GM12801 (cell line): ENCODE results near the gene STRN3.

ENCODE experiments used
- TF ChIP-seq, protein P1 (sequence below): IDR thresholded peaks from one replicate; pipeline ENCODE4 v1.5.1; 2011; ENCODE audit warnings: control low read depth; ENCODE audit not compliant: insufficient read length; ENCODE audit errors: extremely low read depth

STRN3 gene

GRCh38 chr14:31026077-31026449 lies at the start of gene STRN3:
Gene STRN3 (minus strand): TSS chr14:31026379. CDS start chr14:31026185, 194 bp downstream.
- TF ChIP-seq, protein P1, sequence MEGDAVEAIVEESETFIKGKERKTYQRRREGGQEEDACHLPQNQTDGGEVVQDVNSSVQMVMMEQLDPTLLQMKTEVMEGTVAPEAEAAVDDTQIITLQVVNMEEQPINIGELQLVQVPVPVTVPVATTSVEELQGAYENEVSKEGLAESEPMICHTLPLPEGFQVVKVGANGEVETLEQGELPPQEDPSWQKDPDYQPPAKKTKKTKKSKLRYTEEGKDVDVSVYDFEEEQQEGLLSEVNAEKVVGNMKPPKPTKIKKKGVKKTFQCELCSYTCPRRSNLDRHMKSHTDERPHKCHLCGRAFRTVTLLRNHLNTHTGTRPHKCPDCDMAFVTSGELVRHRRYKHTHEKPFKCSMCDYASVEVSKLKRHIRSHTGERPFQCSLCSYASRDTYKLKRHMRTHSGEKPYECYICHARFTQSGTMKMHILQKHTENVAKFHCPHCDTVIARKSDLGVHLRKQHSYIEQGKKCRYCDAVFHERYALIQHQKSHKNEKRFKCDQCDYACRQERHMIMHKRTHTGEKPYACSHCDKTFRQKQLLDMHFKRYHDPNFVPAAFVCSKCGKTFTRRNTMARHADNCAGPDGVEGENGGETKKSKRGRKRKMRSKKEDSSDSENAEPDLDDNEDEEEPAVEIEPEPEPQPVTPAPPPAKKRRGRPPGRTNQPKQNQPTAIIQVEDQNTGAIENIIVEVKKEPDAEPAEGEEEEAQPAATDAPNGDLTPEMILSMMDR, result no peak

GRCh38 chr14:31075144-31075543 lies 49.0 kb upstream of the STRN3 start:
- TF ChIP-seq, protein P1, result no peak

DNA sequence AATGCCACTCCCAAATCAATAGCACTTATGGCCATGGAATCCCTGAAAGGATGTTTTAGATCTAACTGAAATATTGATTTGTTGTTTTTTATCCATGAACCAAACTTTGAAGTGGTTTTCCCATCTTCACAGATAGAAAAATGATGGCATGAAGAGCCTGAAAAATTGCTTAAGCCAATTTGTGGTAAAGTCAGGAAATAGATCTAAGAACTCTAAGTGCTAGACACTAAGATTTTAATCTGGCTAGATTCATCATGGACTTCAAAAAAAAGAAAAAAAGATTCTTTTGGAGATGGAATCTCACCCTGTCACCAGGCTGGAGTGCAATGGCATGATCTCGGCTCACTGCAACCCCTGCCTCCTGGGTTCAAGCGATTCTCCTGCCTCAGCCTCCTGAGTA lies 45.0 kb upstream of the STRN3 start:
- TF ChIP-seq, protein P1, result no peak

DNA sequence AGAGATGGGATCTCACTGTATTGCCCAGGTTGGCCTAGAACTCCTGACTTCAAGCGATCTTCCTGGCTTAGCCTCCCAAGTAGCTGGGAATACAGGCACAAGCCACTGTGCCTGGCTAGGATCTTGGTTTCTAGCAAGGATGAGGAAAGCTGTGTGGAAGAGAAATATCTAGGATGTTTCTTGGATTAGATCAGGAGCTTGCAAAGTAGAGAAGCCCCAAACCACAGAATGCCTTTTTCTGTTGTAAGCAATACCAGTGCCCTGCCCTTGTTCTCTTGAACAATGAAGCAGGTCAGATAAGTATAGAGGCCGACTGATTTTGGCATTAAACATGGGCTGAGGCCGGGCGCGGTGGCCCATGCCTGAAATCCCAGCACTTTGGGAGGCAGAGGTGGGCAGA lies 44.3 kb upstream of the STRN3 start:
- TF ChIP-seq, protein P1, result no peak

GRCh38 chr14:31069343-31069742 lies 43.2 kb upstream of the STRN3 start:
- TF ChIP-seq, protein P1, result no peak

- TF ChIP-seq, protein P1, result no peak
Measured at GRCh38 chr14:31068235-31068634, 42.1 kb upstream of the STRN3 start.

- TF ChIP-seq, protein P1, result no peak
Measured at GRCh38 chr14:31060253-31060875, 34.2 kb upstream of the STRN3 start.
